NOMO-1 treated with dmso at 0.1 percent for 144 hours (cell line): ENCODE measurements around the gene CHST15.
"Not testable (repeated sequence)": the region's sequence is repeated elsewhere in the genome, so short reads cannot be mapped to it uniquely, and the experiment has no call there.

Experiments used
- DNase-seq: peaks from one replicate; lab custom pipeline; 2025; ENCODE audit not compliant: unreplicated experiment; lab: John Stamatoyannopoulos, UW

Gene CHST15

DNA sequence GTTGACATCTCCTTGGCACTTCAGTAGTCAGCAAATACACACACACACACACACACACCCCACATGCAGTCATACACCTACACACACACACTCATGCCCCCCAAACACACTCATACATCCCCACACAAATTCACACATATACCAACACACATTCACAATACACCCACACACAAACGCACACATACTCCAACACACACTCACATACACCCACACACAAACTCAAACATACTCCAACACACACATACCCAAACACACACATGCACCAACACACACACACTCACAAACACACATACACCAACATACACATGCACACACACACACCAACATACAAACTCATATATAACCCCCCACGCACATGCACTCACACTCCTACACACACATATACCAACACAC is 31.4 kb upstream of the CHST15 start:
- DNase-seq: no peak

DNA sequence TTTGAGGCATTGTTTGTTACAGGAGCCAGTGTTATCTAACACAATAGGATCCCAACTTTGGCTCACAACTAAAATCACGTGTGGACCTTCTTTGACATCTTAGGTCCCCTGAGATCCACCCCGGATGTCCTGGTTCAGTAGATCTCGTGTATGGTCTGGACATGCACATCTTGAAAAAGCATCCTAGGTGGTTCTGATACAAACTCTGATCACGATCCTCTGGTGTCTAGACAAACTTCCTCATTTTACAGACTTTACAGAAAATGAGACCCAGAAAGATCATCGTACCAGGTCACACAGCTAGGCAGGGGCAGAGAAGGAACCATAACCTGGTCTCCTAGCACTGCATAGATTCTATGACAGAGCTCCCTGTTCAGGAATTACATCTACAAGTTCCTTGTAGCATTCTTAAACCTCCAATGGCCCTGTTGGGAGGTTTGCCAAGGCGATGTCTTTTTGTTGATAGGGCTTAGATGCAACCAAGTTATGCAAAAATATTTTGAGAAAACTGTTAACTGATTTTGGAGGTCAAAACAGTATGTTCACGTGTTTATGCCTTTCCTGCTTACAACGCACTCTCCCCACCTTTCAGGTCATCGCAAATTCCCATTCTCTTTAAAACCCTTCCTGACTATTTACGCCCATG is 30.8 kb upstream of the CHST15 start:
- DNase-seq: no peak

DNA sequence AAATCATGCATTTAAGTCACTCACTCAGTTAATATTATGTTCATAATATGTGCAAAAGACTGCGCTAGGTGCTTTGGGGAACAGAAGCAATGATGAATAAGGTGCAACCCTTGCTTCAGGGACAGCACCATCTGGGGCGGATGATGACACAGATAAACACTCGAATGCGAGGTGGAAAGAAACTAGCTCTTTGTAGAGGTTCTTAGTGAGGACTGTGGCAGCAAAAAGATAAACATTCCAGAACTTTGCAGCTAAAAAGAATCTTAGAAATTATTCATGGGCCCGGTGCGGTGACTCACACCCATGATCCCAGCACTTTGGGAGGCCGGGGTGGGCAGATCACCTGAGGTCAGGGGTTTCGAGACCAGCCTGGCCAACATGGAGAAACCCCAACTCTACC is 29.8 kb upstream of the CHST15 start:
- no peak for DNase-seq

DNA sequence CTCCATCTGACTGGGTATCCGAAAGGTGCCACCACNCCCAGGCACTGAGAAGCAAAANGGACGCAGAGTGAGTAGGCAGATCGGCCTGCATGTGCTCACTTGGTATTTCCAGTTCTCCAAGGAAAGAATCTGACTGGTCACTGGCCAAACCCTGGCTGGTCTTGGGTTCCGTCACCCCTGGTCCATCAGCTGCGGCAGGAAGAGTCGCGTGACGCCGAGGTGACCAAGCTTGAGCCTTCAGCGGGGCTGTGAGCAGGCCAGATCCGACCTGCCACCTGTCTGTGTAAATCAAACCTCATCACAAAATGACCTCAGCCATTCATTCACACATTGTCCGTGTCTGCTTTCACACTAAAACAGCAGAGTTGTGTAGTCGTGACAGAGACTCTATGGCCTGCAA is 28.8 kb upstream of the CHST15 start:
- no peak for DNase-seq

DNA sequence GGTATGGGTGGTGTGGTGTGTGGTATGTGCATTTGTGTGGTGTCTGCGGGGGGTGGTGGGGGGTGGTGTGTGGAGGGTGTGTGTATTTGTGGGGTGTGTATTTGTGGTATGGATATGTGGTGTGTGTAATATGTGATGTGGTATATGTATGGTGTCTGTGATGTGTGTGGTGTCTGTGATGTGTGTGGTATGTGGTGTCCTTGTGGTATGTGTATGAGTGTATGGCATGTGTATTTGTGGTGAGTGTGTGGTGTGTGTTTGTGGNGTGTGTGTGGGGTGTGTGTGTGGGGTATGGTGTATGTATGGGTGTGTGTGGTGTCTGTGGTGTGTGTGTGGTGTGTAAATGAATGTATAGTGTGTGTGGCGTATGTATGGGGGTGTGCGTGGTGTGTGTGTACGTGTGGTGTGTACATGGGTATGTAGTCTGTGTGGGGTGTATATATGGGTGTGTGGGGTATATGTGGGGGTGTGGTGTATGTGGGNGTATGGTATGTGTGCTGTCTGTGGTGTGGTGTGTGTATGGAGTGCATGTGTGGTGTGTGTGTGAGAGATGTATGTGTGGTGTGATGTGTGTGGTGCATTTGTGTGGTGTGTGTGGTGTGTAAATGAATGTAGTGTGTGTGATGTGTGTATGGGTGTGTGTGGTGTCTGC is 27.1 kb upstream of the CHST15 start:
- no peak for DNase-seq

DNA sequence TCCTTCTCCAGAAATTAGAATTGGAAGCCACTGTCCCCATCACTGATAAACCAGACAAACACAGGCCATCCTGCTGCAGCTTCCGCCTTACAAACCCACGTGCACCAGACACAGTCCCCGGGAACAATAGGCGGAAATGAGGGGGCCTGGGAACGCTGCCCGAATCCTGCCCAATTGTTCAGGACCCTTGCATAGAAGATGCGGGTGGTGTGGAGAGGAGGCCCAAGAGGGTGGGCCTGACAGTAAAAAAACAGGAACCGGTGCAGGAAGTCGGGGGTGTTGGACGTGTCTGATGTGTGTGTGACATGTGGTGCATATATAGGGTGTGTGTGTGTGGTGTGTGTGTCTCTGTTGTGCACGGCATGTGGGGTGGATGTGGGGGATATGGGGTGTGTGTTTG is 26.5 kb upstream of the CHST15 start:
- no peak for DNase-seq

DNA sequence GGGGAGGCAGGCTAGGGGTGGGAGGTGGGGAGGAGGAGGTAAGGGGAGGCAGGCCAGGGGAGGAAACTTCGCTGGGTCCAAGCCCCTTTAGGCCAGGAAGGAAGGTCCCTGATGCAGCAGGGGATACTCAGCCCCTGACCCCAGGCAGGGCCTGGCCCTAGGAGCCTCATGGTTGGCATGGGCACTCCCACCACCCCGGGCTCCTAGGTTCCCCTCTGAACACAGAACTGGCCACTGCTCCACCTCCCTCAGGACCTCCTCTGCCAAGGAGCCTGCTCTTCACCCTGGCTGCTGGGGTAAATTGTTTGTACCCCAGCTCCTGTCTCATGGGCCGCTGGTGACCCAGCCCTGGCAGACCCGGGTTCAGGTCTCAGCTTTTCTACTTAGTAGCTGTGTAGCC is 25.8 kb upstream of the CHST15 start:
- no peak for DNase-seq

DNA sequence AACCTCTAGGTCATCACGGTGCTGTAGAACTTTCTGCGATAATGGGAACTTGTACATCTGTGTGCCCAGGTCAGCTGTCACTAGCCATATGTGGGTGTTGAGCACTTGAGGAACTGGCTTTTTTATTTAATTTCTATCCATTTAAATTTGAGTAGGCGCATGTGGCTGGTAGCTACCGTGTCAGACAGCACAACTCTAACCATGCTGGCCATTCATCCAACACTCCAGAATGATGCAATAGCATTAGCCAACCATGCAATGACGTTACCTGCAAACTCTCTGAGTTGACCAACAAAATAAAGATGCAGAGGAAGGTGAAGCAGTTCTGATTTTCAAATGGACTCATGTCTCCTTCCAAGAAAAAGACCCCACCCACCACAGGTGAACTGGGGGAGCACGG is 24.4 kb upstream of the CHST15 start:
- no peak for DNase-seq

DNA sequence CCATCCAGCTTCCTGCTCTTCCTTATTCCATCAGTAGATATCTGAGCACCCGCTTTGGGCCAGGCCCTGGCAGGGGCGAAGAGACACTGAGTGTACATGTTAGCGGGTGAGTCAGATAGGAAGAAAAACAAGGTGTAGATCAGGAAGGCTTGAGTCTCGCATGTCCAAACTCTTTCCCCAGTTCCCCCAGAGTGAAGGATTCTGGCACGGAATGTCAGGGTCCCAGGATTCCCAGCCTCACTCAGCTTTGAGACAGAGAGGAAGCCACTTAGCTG is 24.1 kb upstream of the CHST15 start:
- no peak for DNase-seq

DNA sequence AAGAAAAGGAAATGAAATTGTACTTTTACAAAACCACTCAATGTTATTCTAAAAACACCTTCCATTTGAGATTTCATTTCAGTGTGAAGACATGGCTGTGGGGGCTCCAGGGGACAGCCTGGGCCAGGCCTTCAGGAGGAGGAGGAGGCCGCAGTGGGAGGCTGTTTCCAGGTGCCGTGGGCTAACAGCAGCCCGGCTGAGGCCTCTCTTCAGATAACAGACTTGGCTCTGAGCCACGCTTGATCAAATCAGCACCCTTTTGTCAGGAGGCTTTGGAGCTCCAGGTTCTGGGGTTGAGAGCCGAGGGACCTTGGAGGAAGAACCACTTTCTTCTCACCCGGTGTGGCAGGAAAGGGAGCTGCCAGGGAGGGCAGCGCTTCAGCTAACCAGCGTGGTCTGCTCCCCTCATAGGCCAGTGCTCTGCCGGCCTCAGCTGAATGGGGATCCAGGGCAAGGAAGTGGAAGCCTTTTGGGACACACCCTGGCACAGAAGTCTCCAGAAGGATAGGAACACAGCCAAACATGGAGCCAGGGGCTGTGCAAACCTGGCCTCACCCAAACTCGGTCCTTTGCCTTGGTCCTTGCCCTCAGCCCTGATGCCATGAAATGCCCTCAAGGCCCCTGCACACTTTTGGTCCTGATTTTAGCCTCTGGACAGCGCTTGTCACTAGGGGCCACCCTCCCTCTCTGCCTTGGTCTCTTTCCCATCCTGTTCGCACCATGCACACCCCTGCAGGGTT is 23.5 kb upstream of the CHST15 start:
- DNase-seq: no peak

DNA sequence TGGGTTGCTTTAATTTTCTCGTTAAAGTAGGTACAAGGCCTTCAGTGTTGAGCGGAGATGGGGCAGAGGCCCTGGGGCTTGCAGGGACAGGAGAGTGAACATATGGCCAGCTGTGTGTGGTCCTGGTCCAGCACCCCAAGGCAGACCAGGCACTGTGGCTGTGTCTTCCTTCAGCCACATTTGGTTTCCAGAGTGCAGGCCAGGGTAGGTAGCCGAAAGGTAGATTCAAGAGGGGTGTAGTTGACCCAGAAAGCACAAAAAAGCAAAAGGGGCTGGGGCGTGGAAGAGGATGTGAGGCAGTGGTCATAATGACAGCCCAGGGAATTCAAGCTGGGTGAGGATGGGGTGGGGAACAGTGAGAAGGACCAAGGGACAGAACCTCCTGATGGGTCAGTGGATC is 21.3 kb upstream of the CHST15 start:
- no peak for DNase-seq

DNA sequence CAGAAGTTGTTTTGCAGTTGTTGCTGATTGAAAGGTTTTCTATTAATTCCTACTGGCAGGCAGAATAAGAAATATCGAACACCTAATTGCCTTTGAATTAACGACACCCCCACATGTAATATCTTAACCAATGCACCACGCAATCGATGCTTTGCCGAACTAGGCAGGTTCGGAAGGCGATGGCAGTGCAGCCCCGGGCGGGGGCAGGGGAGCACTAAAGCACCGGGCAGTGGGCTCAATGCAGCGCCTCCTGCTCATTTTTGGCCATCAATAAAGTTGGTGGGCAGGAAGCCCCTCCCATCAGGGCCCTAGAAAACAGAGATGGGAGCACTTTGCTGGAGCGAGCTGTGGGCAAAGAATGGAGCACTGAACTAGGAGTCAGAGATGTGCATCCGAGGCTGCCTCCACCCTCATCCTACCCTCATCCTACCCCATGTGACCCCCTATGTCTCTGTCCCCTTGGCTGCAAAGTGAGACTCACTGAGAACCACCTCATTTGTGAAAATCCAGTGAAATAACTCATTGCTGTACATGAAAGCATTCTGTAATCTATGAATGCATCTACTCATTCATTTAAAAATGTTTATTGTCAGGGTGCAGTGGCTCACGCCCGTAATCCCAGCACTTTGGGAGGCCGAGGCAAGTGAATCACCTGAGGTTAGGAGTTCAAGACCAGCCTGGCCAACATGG is 19.6 kb upstream of the CHST15 start:
- DNase-seq: no peak

DNA sequence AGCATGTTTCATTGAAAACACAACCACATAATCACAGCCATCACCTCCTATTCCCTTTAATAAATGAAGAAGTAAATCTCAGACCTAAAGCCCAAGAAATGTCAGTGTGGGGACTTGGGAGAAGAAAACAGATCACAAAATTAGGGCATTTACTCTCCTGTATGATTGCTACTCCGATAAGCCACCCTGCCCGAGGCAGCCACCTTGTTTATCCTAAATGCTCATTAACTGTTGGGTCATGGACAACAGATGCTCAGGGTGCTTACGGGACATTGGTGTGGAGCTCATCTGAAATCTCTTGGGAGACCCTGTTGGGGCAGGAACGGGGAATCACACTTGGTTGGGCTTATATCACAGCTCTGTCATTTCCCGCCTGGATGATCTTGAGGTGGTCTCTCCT is 17.5 kb upstream of the CHST15 start:
- no peak for DNase-seq

DNA sequence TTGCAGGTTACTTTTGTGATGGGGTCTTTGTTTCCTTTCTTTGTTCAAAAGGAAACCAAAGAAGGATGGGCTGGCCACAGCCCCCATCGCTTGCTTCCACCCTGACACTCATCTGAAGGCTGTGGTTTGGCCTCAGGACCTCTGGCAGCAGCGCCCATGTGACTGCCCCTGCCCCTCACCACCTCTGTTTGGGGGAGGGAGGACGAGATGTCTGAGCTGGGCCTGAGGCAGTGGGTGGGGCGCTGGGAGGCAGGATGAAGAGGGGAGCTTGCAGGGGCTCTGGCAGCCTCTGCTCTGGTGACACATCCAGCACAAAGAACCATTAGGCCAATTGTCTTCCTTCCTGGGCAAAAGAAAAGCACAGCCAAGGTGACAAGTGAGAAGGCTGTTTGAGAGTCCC is 15.9 kb upstream of the CHST15 start:
- no peak for DNase-seq

DNA sequence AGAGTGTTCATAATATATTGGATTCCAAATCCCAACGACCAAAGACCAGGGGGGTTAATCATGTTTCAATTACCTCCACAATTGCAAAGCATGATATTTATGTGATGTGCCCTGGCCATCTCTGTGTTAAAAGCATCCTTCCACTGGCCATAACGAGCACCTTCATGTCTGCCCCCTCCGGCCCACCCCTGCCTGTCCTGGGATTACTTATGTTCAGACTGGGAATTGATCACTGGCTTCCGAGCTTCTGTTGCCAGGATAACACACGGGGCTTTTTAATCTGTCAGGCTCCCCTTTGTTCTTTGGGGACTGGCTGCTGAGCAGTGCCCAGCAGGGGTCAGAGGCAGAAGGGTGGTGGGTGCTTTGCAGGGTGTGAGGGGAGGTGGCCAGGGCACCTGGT is 13.7 kb upstream of the CHST15 start:
- no peak for DNase-seq

DNA sequence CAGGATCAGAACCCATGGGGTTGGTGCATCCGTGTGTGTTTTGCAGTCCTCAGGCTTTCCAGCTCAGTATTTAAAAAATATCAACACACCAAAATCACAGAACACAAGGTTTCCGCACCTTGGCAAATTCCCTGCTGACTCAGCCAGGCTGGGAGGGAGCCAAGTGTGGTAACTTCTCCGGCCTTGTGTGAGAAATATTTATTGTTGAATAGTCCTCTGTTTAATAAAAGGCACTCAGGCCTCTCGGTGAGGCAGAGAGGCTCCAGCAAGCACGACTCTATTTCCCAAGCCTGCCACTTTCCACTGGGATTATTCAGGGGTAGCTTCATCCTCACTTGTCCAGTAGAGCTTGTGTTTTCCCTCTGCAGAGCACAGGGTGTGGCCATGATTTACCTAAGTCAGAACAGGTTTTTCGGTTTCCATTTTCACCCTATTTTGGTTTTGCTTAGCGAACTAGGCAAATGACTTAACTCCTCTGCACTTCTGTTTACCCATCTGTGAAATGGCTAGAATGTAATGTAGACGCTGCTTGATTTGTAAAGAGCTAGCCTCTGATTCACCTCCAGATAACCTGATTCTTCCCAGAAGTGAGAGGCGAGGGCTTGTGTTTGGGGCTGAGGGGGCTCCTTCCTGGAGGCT is 13.0 kb upstream of the CHST15 start:
- DNase-seq: no peak

DNA sequence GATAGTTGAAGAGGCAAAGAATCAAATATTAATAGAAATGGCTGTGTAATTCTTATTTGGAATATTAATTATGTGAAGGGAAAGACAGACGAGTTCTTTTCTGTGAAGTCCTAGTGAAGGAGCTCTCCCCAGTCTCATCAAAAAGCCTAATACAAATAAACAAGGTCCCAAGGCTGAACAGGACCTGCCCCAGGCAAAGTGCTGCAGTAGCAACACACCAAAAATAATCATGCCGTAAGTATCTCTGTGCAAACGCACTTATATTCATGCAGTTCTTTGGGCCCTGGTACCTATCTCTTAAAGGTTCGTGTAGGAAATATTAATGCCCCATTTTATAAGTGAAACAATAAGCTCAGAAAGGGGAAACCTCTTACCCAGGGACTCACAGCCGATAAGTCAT is 12.2 kb upstream of the CHST15 start:
- no peak for DNase-seq

DNA sequence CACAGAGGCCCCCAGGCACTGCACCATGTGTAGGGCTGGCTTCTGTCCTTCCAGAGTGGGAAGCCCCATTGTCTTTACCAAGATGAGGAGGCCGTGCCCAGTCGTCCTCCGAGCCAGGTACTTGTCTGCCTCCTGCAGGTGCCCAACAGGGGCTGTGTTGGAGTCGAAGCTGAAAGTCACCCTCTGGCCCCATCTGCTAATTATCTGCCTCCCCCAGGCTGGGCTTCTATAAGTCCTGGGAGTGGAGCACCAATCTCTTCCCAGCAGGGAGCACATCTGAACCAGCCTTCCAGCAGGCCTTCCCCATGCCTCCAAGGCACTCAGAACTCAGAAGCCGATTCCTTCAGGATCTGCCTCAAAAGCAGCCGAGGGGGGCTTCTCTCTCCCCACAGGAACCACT is 11.6 kb upstream of the CHST15 start:
- DNase-seq: no peak

DNA sequence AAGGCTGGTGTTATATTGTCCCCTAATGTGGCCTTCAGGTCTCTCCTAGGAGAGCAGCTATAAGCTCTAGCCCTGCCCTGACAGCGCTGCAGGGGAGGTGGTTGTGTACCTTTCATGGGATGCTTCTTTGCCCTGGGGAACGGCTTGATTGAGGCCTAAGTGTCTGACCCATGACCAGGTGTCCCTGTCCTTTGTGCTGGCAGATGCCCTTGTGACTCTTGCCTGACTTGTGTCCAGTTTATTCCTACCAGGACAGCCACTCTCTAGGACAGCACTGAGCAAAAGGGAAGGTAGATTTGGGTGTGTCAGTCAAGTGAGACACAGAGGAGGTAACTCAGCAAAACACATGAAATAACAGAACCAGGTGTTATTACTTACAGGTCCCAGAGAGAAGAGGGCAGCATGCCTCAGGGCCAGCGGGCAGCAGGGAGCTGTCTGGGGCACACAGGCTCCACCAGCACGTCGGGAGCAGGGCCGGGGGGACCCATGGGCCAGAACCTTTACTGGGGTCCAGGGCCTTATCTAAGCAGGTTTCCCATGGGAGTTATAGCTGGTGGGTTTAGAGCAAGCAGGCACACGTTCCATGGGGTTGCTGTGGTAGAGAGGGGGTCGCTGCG is 10.7 kb upstream of the CHST15 start:
- no peak for DNase-seq

DNA sequence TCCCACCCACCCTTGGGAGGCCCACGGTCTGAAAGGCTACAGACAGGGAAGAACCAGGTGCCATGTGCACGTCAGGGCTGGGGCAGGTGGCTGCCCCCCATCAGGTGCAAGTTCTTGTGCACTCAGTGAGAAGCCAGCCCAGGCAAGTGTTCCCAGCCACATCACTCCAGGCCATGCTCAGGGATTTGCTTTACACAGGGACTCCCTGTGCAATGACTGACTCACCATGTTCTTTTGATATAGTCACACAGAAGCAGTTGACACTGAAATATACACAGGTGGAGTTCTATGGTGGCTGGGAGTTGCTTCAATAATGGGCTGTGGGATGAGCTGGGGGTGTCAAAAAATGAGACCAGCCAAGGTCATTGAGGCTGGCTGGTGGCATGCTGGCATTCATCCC is 8.0 kb upstream of the CHST15 start:
- no peak for DNase-seq

DNA sequence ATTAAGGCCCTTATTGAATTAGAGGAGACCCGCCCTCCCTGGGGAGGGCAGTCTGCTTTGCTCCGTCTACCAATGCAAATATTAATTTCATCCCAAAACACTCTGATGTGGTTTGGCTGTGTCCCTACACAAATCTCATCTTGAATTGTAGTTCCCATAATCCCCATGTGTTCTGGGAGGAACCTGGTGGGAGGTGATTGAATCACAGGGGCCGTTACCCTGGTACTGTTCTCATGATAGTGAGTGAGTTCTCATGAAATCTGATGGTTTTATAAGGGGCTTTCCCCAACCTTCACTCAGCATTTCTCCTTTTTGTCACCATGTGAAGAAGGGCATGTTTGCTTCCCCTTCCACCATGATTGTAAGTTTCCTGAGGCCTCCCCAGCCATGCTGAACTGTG is 7.3 kb upstream of the CHST15 start:
- DNase-seq: not testable (repeated sequence)
